Activated naive CD4-positive, alpha-beta T cell treated with anti-CD3 and anti-CD28 coated beads, Interleukin-2, amount 50 U/mL, for 72 hours (primary cell): ENCODE data around the gene PARD3B. TPM values are rescaled to one million over a fixed set of nuclear protein-coding genes. Genes with fewer than 3 reads are reported as not detected.
"Not testable (repeated sequence)": the region's sequence is repeated elsewhere in the genome, so short reads cannot be mapped to it uniquely, and the experiment has no call there.

Experiments
- ATAC-seq, 2 donors: fragments of 150-1000 bp; cut with Tn5 transposase; 2 replicates each; pipeline ENCODE4 v1.10.0; 2021; ENCODE audit warnings: mild to moderate bottlenecking in 2 of 2, moderate library complexity in 2 of 2
- DNase-seq, 2 donors: peaks; one replicate each; pipeline ENCODE4 v3.0.0; 2021 to 2022; ENCODE audit warnings: low spot score in 2 of 2
- H3K27ac Mint-ChIP-seq, 2 donors: one replicate each; pipeline ENCODE4 v1.8.0; 2022; ENCODE audit warnings: mild to moderate bottlenecking in 2 of 2, mixed read lengths in 2 of 2
- H3K36me3 Mint-ChIP-seq, 2 donors: one replicate each; pipeline ENCODE4 v1.8.0; 2022; ENCODE audit warnings: mixed read lengths in 2 of 2
- H3K9me3 Mint-ChIP-seq, 2 donors: one replicate each; pipeline ENCODE4 v1.8.0; 2022; ENCODE audit warnings: mixed read lengths in 2 of 2
- total RNA-seq, 2 donors: library from RNA; stranded (reverse); gene quantifications; one replicate each; pipeline ENCODE4 v1.2.3, GENCODE V29; 2022

Gene PARD3B
- total RNA-seq, 2 donors from 2014 or later, result 0.09 to 0.35 TPM

DNA sequence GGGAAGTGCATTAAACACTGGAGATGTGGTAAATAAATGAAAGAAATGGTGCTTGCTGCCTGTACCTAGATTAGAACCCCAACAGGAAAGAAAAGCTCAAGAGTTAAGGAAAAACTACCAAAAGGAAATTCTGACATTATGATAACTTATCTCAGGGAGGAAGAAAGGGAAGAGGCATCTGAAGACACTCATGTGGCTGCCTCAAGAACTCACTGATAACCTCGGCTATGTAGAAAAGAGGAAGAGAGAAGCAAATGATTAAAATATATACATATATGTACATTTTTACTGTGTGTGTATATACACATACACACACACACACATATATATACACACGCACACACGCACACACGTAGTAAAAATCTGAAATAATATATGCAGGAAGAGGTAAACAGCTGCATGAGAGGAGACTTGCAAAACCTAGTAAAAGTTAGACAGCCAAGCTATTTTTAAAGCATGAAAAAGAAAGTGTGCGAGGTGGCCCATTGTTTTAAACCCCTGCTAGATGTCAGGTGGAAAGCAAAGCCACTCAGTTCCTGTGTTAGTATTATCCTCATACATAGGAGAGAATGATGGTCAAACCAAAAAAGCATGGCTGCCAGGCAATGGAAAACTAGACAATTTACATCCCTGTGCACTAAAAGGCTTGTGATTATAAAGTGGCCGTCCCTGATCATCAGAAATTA lies 654.0 kb downstream of the PARD3B start:
- no peak overlapping the region for H3K27ac Mint-ChIP-seq
- peaks cover 0 to 4% of the 10 kb centered on the region in 2 donors for H3K9me3 Mint-ChIP-seq
- DNase-seq (no peak), ATAC-seq (no peak)
- H3K36me3 Mint-ChIP-seq, result no peaks in the 10 kb centered on the region

DNA sequence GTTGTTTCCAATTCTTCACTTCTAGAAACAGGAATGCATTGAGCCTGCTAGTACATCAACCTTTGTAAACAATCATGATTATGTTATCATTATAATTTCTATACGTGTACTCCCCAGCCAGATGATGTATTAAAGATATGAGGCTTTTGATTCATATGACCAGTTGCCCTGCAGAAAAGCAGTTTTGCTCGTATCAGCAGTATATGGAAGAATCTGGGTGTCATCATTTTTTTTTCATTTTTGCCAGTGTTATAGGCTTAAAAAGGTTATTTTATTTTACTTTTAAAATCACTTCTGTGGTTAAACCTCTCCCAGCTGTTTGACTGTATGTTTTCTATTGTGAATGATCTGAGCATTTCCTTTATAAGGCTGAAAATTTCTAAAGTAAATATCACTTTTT lies 665.2 kb downstream of the PARD3B start:
- Mint-ChIP-seq H3K9me3 (no peaks in the 10 kb centered on the region), H3K36me3 (no peaks in the 10 kb centered on the region), H3K27ac (no peak overlapping the region)
- ATAC-seq, result no peak
- no peak for DNase-seq

DNA sequence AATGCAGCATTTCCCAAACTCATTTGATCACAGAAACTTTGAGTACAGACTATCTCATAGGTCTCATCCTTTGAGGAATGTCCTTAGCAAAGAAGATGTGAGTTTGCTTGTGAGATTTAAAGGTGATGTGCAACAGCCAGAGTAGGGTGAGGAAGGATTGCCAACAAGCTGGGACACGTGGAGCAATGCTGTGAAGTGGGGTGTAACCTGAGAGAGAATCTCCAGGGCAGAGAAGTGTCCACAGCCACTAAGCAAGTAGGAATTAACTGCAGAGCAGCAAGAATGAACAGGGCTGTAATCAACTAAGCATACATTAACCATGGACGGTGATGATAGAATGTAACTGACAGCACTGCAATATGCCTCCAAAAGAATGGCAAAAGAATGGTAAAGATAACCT lies 667.1 kb downstream of the PARD3B start:
- Mint-ChIP-seq H3K9me3 (no peaks in the 10 kb centered on the region), H3K36me3 (no peaks in the 10 kb centered on the region), H3K27ac (no peak overlapping the region)
- DNase-seq (no peak), ATAC-seq (no peak)

DNA sequence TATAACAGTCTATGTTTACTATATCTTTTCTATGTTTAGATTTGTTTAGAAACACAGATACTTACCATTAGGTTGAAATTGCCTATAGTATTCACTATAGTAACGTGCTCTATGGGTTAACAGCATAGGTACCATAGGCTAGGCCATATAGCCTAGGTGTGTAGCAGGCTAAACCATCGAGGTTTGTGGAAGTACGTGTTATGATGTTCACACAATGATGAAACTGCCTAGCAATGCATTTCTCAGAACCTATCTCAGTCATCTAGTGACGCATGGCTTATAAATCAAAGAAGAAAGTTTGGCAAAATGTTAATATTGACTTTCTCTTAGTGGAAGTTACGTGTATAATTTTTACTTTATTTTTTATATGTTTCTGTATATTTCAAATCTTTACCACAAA lies 670.8 kb downstream of the PARD3B start:
- DNase-seq (no peak), ATAC-seq (no peak)
- H3K36me3 Mint-ChIP-seq, result no peaks in the 10 kb centered on the region
- H3K9me3 Mint-ChIP-seq, result no peaks in the 10 kb centered on the region
- no peak overlapping the region for H3K27ac Mint-ChIP-seq

DNA sequence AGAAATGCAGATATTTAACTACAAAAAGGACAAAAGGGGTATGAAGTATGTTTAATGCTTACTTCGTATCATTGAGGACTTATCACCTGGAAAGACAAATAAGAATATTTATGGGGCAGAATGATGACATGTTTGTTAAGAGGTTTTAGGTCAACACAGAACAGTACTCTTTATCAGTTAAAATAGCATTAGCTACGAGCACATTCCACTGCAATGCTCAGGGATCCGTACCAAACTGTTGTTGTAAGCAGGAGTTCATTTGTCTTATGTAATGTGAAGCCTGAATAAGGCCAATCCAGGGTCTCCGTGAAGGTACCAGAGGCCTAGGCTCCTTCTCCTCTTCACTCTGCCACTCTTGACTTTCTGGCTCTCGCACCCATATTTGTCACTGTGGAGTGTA lies 671.3 kb downstream of the PARD3B start:
- Mint-ChIP-seq H3K27ac (no peak overlapping the region), H3K9me3 (no peaks in the 10 kb centered on the region), H3K36me3 (no peaks in the 10 kb centered on the region)
- ATAC-seq (no peak), DNase-seq (no peak)

DNA sequence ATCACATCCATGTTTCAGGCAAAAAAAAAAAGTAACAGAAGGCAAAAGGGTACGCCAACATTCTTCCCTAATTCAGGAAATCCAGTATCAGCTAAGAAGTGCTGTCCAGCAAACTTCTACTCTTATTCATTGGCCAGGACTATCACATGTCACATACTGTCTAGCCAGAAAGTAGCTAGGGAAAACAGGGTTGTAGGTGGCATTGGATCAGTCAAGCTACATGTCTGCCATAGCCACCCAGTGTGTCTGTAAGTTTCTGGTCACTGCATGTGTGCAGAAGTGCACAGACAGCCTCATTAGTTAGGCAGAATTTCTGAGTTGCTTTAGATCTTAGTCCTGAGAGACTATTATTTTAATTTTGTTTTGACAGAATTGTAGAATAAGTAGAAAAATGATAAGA lies 671.7 kb downstream of the PARD3B start:
- no peak for DNase-seq
- H3K36me3 Mint-ChIP-seq, result no peaks in the 10 kb centered on the region
- no peaks in the 10 kb centered on the region for H3K9me3 Mint-ChIP-seq
- ATAC-seq, result no peak
- no peak overlapping the region for H3K27ac Mint-ChIP-seq

DNA sequence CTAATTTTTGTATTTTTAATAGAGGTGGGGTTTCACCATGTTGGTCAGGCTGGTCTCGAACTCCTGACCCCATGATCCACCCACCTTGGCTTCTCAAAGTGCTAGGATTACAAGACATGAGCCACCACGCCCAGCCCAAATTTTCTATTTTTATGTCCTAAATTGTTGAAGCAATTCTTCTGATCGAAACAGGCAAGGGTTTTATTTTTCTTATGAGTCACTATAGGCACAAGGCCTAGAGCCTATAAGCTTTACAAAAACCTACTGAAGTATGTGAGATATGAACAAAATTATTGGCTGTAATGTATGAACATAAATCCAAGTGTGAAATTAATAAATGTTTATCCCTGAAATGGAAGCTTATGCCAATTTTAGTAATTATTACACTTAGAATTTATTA lies 672.8 kb downstream of the PARD3B start:
- no peak for DNase-seq
- no peaks in the 10 kb centered on the region for H3K9me3 Mint-ChIP-seq
- no peak for ATAC-seq
- no peaks in the 10 kb centered on the region for H3K36me3 Mint-ChIP-seq
- H3K27ac Mint-ChIP-seq, result no peak overlapping the region

DNA sequence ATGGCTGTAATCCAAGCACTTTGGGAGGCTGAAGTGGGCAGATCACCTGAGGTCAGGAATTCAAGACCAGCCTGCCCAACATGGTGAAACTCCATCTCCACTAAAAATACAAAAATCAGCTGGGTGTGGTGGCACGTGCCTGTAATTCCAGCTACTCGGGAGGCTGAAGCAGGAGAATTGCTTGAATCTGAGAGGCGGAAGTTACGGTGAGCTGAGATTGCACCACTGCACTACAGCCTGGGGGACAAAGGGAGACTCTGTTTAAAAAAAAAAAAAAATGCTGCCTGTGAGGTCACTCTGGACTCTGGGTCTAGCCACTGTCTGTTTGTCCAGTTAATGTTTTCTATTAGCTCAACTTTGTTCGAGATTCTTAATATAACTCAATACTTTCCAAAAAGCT lies 673.5 kb downstream of the PARD3B start:
- not testable (repeated sequence) for H3K27ac Mint-ChIP-seq, DNase-seq, H3K36me3 Mint-ChIP-seq, H3K9me3 Mint-ChIP-seq, ATAC-seq

DNA sequence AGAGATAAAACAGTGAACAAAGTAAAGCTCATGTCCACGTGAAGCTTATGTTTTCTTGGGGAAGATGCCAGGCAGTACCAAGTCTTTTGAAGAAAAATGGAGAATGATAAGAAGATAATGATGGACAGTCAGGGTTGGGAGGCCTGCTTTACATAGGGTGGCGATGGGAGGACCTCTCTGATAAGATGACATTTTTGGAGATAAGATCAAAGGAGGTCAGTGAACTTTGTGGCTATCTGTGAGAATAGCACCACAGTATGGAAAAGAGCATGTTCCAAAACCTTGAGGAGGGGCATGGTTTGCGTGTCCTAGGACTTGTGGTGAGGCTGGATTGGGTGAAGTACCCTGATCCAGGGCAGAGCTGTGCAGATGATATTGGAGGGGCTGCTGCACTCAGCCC lies 675.3 kb downstream of the PARD3B start:
- ATAC-seq, result no peak
- DNase-seq, result no peak
- Mint-ChIP-seq H3K9me3 (no peaks in the 10 kb centered on the region), H3K27ac (no peak overlapping the region), H3K36me3 (no peaks in the 10 kb centered on the region)

DNA sequence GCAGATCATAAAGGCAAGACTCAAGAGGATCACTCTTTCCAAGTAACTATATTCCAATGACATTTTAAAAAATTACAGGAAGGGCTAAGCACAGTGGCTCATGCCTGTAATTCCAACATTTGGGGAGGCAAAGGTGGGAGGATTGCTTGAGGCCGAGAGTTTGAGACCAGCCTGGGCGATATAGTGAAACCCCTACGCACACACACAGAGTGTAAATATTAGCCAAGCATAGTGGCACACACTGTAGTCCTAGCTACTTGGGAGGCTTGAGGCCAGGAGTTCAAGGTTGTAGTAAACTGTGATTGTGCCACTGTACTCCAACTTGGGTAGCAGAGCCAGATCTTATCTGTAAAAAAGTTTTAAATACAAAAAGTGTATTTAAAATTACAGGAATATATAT lies 686.8 kb downstream of the PARD3B start:
- no peak for ATAC-seq
- H3K27ac Mint-ChIP-seq, result no peak overlapping the region
- DNase-seq, result no peak
- peaks cover 0 to 22% of the 10 kb centered on the region in 2 donors for H3K36me3 Mint-ChIP-seq
- H3K9me3 Mint-ChIP-seq, result peaks cover 0 to 5% of the 10 kb centered on the region in 2 donors

DNA sequence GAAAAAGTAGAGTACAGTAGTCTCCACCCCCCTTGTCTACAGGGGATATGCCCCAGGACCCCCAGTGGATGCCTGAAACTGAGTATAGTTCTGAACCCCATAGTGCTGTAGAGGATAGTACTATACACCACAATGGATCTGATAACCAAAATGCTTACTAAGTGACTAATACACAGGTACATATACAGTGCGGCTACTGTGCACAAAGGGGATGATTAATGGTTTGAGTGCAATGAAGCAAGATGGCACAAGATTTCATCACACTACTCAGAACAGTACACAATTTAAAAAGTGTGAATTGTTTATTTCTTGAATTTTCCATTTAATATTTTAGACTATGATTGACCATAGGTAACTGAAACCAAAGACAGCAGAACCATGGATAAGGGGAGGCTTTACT lies 690.2 kb downstream of the PARD3B start:
- peaks cover 0 to 5% of the 10 kb centered on the region in 2 donors for H3K36me3 Mint-ChIP-seq
- H3K27ac Mint-ChIP-seq, result no peak overlapping the region
- peaks cover 0 to 5% of the 10 kb centered on the region in 2 donors for H3K9me3 Mint-ChIP-seq
- ATAC-seq (no peak), DNase-seq (no peak)

DNA sequence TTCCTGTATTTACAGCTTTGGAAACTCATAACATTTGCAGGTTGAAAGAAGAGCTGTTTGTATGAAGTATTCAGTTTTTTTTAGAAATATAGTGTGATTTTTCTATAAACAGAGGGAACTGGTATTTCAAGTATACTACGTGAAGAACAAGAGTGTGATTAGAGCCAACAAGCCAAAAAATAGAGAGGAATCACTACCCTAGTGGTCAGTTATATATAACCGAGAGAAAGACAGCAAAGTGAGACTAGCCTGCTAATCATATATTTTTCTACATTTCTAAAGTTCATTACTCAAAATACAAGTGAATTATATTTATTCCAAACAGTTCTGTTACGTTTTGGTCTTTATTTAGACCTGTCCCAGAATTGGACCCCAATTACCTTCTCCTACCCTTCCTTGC lies 692.2 kb downstream of the PARD3B start:
- H3K9me3 Mint-ChIP-seq, result no peaks in the 10 kb centered on the region
- DNase-seq, result no peak
- no peak overlapping the region for H3K27ac Mint-ChIP-seq
- no peaks in the 10 kb centered on the region for H3K36me3 Mint-ChIP-seq
- ATAC-seq, result no peak

DNA sequence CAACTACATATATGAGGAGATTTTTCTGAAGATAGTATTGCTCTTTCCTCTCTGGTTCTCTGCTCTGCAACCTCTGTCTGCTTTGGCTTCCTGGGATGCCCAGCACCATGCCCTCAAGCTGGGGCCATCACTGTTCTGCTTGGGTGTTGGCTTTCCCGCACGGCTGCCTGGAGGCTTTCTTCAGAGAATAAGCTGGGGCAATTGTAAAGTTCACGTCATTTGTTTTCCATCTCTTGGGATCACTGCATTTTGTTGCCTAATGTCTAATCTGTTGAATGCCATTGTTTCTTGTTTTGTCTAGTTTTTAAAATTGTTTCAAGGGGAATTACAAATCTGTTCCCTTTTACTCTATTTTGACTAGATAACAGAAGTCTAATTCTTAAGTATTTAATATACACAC lies 699.7 kb downstream of the PARD3B start:
- DNase-seq, result no peak
- Mint-ChIP-seq H3K36me3 (no peaks in the 10 kb centered on the region), H3K9me3 (no peaks in the 10 kb centered on the region), H3K27ac (no peak overlapping the region)
- ATAC-seq, result no peak

DNA sequence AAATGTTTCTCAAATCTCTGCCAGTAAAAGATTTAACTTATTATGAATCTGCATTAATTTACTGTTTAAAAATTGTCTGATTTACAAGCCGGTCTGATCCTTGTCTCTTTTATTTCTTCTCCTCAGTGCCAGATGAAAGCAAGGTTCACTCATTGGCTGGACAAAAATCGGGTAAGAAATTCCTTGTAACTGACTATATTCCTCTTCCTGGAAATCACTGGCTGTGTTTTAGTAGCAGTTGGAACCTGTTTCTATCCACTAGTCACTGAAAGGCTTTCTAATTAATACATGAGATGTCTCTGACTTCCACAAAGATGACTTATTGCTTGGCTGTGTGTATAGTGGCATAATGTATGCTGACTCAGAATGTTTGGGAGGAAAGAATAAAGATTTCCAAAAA lies 700.4 kb downstream of the PARD3B start:
- ATAC-seq, result no peak
- H3K36me3 Mint-ChIP-seq, result no peaks in the 10 kb centered on the region
- DNase-seq, result no peak
- H3K27ac Mint-ChIP-seq, result no peak overlapping the region
- no peaks in the 10 kb centered on the region for H3K9me3 Mint-ChIP-seq

DNA sequence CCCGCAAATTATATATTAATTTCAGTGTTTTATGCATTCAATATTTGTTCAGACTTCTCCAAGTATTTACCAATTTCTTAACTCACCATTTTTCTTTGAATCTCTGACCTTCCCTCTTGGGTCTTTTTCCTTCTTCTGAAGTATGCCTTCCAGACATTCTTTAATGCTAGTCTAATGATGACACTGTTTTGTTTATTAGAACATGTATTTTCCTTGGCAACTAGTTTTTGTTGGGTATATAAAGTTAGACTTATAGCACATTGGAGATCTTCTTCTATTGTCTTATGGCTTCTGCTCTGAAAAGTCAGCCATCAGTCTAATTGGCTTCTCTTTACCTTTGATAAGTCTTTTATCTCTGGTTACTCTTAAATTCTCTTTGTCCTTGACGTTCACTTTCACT lies 713.8 kb downstream of the PARD3B start:
- H3K36me3 Mint-ChIP-seq, result peaks cover 4 to 5% of the 10 kb centered on the region in 2 donors
- ATAC-seq (no peak), DNase-seq (no peak)
- H3K9me3 Mint-ChIP-seq, result peaks cover 3 to 6% of the 10 kb centered on the region in 2 donors
- no peak overlapping the region for H3K27ac Mint-ChIP-seq

DNA sequence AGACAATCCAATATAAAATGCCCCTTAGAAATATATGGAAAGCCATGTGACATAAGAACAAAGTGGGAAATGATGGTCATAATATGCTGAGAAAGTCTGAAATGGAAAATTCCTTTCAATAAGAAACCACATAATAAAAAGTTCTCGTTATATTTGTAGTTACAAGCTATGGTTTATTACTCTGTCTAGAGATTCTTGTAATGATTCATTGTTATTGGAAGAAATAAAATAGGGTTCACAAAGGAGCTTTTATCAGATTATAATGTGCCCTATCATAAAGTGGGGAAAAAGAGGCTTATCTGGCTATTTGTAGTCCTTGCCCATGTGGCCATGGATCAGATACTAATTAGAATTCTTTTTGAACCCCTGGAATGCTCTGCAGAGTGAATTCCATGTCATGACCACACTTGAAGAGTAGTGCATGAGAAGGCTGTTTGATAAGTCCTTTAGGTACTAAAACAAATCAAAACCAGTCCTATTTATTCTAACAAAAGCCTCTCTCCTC lies 716.3 kb downstream of the PARD3B start:
- DNase-seq (no peak), ATAC-seq (no peak)
- Mint-ChIP-seq H3K27ac (no peak overlapping the region), H3K9me3 (no peaks in the 10 kb centered on the region), H3K36me3 (no peaks in the 10 kb centered on the region)

DNA sequence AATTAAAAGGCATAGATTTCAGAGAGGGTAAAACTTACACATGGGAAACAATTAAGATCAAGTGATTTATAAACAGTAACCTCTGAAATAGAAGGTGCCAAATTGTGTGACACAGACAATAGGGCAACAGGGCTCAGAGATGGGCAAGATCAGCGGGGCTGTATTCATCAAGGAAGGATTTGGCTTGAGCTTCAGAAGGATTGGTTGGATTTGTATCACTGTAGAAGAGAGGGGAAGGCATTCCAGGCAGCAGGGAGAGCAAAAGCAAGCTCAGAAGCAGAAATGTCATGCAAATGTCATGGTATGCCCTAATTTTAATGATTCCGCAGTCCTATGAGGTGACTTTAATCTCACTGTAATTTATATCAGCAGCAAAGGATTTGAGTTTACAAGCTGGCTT lies 722.0 kb downstream of the PARD3B start:
- ATAC-seq, result no peak
- no peaks in the 10 kb centered on the region for H3K36me3 Mint-ChIP-seq
- no peak for DNase-seq
- no peaks in the 10 kb centered on the region for H3K9me3 Mint-ChIP-seq
- no peak overlapping the region for H3K27ac Mint-ChIP-seq

DNA sequence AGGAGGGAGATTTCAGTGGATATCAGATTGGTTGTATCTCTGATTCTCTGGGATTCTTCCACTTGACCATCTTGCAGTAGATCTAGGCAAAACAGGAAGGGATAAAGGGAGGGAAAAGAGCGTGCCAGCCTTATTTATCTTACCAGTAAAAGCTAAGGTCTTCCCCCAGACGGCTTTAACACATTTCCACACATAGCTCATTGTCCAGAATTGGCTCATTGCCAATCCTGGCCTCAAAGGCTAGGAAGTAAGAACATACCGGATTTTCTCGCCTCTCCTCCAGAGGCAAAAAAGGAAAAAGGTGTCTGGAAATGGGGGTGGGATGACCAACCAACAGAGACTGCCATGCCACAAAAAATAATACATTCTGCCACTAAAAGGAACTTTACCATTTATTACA lies 725.4 kb downstream of the PARD3B start:
- no peak overlapping the region for H3K27ac Mint-ChIP-seq
- DNase-seq (no peak), ATAC-seq (no peak)
- H3K36me3 Mint-ChIP-seq, result no peaks in the 10 kb centered on the region
- no peaks in the 10 kb centered on the region for H3K9me3 Mint-ChIP-seq
